Measurements from ENCODE around the gene LAMB1. TPM values are rescaled to one million over a fixed set of nuclear protein-coding genes. Genes with fewer than 3 reads are reported as not detected.

Gene LAMB1
- total RNA-seq, 1 experiment from 2014 or later: 431 TPM

- ChIA-PET POLR2A (no interaction called here), CTCF (no interaction called here)
- Mint-ChIP-seq H3K4me3 (ENCODE audit: unreplicated experiment) (no peak overlapping the region), H3K36me3 (ENCODE audit: insufficient read depth, unreplicated experiment) (no peaks in the 10 kb centered on the region), H3K4me1 (ENCODE audit: low read depth, unreplicated experiment) (peaks cover 31% of the 10 kb centered on the region), H3K9me3 (ENCODE audit: unreplicated experiment) (no peaks in the 10 kb centered on the region), H3K27me3 (ENCODE audit: insufficient read depth, unreplicated experiment) (no peaks in the 10 kb centered on the region), H3K27ac (ENCODE audit: unreplicated experiment) (no peak overlapping the region)
- H3K27me3 ChIP-seq (replicated peaks; ENCODE audit: control insufficient read depth, insufficient read depth, low read length): no peaks in the 10 kb centered on the region
- intact Hi-C loops (cut with micrococcal nuclease; ENCODE audit: unreplicated experiment): no loop called here
- no peak for DNase-seq
- no peak overlapping the region for H3K4me3 ChIP-seq (ENCODE audit: low read depth, low read length)
- no peaks in the 10 kb centered on the region for H3K36me3 ChIP-seq (ENCODE audit: control insufficient read depth, insufficient read depth, low read length)
- no TSS peak for BruUV-seq (replicated peaks)
- TF ChIP-seq CTCF (IDR thresholded peaks at IDR 0.05; ENCODE audit: insufficient read depth in 1 of 2, low read depth in 1 of 2, low read length in 1 of 2, severe bottlenecking in 1 of 2, unreplicated experiment in 1 of 2): no peak
- H3K4me1 ChIP-seq: peaks cover 30% of the 10 kb centered on the region
- H3K9me3 ChIP-seq: no peaks in the 10 kb centered on the region
Measured at GRCh38 chr7:108026647-108027046, 23.7 kb upstream of the LAMB1 start.

GRCh38 chr7:108026116-108026515 is 23.2 kb upstream of the LAMB1 start:
- H3K27ac Mint-ChIP-seq (ENCODE audit: unreplicated experiment): no peak overlapping the region
- no peaks in the 10 kb centered on the region for H3K9me3 Mint-ChIP-seq (ENCODE audit: unreplicated experiment)
- H3K36me3 Mint-ChIP-seq (ENCODE audit: insufficient read depth, unreplicated experiment): no peaks in the 10 kb centered on the region
- Histone ChIP-seq H3K4me3 (ENCODE audit: low read depth, low read length) (no peak overlapping the region), H3K27me3 (replicated peaks; ENCODE audit: control insufficient read depth, insufficient read depth, low read length) (no peaks in the 10 kb centered on the region), H3K4me1 (peaks cover 30% of the 10 kb centered on the region), H3K9me3 (no peaks in the 10 kb centered on the region), H3K36me3 (ENCODE audit: control insufficient read depth, insufficient read depth, low read length) (no peaks in the 10 kb centered on the region)
- ChIA-PET POLR2A (no interaction called here), CTCF (no interaction called here)
- peaks cover 31% of the 10 kb centered on the region for H3K4me1 Mint-ChIP-seq (ENCODE audit: low read depth, unreplicated experiment)
- DNase-seq: no peak
- intact Hi-C loops (cut with micrococcal nuclease; ENCODE audit: unreplicated experiment): no loop called here
- H3K4me3 Mint-ChIP-seq (ENCODE audit: unreplicated experiment): no peak overlapping the region
- no peaks in the 10 kb centered on the region for H3K27me3 Mint-ChIP-seq (ENCODE audit: insufficient read depth, unreplicated experiment)
- no peak for TF ChIP-seq CTCF (IDR thresholded peaks at IDR 0.05; ENCODE audit: insufficient read depth in 1 of 2, low read depth in 1 of 2, low read length in 1 of 2, severe bottlenecking in 1 of 2, unreplicated experiment in 1 of 2)
- no TSS peak for BruUV-seq (replicated peaks)

- no TSS peak for BruUV-seq (replicated peaks)
- no peaks in the 10 kb centered on the region for H3K36me3 Mint-ChIP-seq (ENCODE audit: insufficient read depth, unreplicated experiment)
- Histone ChIP-seq H3K4me3 (ENCODE audit: low read depth, low read length) (no peak overlapping the region), H3K4me1 (peaks cover 17% of the 10 kb centered on the region), H3K36me3 (ENCODE audit: control insufficient read depth, insufficient read depth, low read length) (no peaks in the 10 kb centered on the region), H3K27me3 (replicated peaks; ENCODE audit: control insufficient read depth, insufficient read depth, low read length) (no peaks in the 10 kb centered on the region), H3K9me3 (no peaks in the 10 kb centered on the region)
- no peak overlapping the region for H3K27ac Mint-ChIP-seq (ENCODE audit: unreplicated experiment)
- no peak overlapping the region for H3K4me3 Mint-ChIP-seq (ENCODE audit: unreplicated experiment)
- no peak for TF ChIP-seq CTCF (IDR thresholded peaks at IDR 0.05; ENCODE audit: insufficient read depth in 1 of 2, low read depth in 1 of 2, low read length in 1 of 2, severe bottlenecking in 1 of 2, unreplicated experiment in 1 of 2)
- no peaks in the 10 kb centered on the region for H3K27me3 Mint-ChIP-seq (ENCODE audit: insufficient read depth, unreplicated experiment)
- H3K9me3 Mint-ChIP-seq (ENCODE audit: unreplicated experiment): no peaks in the 10 kb centered on the region
- ChIA-PET CTCF (no interaction called here), POLR2A (no interaction called here)
- intact Hi-C loops (cut with micrococcal nuclease; ENCODE audit: unreplicated experiment): no loop called here
- DNase-seq: no peak
- peaks cover 20% of the 10 kb centered on the region for H3K4me1 Mint-ChIP-seq (ENCODE audit: low read depth, unreplicated experiment)
Measured at GRCh38 chr7:108024538-108024937, 21.6 kb upstream of the LAMB1 start.

All from Caco-2 (cell line).